ENCODE data around the gene YY1.

DNA sequence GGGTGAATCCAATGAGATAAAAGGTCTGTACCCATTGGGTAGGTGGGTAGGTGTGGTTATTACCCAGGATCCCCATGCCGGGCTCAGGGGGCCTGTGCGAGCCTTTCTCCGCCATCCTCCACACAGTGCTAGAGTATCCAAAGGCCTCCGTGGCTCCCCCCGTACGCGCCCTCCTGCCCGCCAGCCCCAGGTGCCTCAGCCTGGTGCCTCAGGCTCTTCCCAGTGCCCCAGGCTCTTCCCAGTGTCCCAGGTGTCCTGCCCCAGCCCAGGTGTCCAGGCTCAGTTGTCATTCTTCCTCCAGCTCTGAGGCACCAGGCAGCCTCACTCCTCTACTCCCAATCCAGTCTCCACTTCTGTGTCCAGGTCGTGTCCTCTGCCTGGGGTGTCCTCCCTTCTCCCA lies 27.6 kb upstream of the YY1 start:
- no peak for TF ChIP-seq CTCF (IDR thresholded peaks at IDR 0.05)
- TF ChIP-seq EZH2phosphoT487 (IDR thresholded peaks at IDR 0.05) = no peak

Data from neural progenitor cell (in vitro differentiated cells).